Activated CD4-positive, CD25-positive, alpha-beta regulatory T cell treated with anti-CD3 and anti-CD28 coated beads, Interleukin-2, amount 50 U/mL, for 24 hours (primary cell): ENCODE measurements around the gene HCLS1.
"Not testable (repeated sequence)": the region's sequence is repeated elsewhere in the genome, so short reads cannot be mapped to it uniquely, and the experiment has no call there.

Experiments
- ATAC-seq, 2 donors: fragments of 150-1000 bp; cut with Tn5 transposase; one replicate each; pipeline ENCODE4 v1.10.0; 2021; ENCODE audit warnings: mild to moderate bottlenecking in 1 of 2, moderate library complexity in 1 of 2

Gene HCLS1

DNA sequence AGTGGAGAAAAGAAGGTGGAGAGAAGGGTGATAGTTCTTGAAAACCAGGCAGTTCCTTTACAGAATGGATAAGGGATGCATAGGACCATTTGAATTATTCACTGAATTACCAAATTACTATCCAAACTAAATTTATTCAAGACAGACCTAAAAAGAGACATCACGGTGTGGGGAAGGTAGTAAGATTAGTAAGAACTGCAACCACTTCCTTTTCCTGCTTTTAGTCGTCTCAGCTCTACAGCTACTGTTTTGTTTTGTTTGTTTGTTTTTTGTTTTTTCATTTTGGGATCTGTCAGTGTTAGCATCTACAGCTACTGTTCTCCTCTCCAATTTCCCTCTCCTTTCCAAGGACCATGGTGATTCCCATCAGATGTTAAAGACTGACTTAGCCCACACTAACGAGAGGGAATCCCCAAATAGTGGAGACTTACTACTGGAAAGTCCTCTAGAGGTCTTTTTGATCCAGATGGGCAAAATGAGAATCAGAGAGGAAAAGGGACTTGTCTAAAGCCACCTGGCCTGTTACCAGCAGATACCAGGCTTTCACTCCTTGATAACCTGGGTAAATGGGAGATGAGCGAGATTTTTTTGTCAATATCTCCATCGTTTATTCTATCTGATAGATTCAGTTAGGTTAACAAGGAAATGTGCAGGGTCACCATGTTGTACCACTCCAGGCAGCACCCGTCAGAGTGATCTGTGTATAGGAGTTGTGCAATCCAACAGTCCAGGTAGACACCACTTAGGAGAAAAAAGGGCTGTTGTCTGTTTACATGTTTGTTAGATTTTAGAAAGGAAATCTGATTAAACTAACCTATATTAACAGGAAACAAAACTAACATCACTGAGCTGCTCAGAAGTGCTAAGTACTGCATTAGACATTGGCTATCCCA, 6.0 kb downstream of the HCLS1 start:
- ATAC-seq: peak; percentile 86 to 87

DNA sequence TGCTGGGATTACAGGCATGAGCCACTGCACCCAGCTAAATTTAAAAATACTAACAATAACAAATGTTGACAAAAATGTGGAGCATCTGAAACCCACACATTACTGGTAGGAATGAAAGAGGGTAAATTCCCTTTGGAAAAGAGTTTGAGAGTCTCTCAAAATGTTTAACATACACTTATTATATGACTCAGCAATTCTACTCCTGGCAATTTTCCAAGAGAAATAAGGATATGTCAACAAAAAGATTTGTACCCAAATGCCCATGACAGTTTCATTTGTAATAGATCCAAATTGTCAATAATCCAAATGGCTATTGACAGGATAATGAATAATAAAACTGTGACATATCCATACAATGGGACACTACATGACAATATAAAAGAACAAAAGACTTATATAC, 9.0 kb downstream of the HCLS1 start:
- no peak for ATAC-seq

DNA sequence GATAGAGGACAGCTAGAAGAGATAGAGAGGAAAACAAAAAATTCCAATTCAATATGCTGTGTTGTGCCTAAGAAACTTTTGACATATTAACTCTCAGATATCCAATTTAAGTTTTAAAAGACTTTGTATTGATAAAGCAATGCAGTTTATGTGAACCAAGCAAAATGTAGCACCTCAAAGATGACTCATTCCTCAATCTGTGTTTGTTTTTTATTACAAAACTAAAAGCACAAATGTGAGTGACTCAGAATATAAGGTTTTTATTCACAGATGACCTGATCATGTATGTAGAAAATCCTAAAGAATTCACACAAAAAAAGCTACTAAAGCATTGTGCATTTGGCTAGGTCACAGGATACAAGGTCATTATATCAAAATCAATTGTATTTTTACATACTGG, 11.1 kb downstream of the HCLS1 start:
- peak; percentile 55 to 58 for ATAC-seq

DNA sequence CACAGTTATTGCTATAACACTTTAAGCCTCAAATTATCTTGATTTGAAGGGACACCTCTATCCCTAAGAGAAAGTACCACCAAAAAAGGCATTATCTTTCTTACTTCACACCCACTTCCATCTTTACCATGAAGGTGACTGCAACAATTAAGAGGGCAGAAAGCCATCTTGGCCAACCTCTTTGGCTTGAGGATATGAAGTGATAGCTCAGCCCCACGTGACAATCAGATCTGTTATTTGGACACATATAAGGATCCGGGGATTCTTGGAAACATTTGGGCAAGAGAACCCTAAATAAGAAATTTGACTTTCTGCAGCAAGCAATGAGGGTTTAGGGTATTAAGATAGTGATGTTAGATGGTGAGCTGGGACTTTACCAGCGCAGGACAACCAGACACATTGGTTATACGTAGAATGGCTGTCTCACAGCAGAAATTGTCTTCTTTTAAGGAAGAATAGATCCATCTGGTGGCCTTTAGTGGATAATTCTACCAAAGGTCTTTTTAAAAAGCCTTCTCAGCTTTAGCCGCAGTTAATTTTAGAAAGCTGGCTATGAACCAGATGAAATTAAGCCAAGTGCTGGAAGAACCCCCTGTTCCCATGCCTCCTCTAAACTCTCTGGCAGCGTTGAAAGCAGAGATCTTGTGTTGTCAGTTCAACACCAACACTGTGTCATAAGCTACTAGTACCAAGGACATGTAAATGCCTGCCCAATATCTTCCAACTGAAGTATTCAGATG, 12.3 kb downstream of the HCLS1 start:
- ATAC-seq: no peak

DNA sequence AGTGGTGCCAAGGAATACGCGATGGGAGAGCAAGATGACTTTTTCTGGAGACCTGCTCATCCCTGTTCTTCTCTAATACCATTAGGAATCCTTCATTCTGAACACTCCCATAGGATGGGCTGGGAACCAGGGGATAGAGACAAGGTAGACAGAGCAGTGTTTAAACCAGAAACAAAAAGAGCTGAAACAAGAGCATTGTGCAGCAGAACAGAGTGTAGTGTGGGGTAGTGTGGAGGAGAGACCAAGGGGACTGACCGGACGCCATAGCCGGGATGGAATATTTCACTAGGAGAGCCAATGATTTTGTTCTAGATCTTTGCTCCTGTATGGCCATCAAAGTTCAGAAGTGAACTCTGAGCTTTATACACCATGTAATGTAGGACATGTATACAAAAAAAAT, 15.6 kb downstream of the HCLS1 start:
- ATAC-seq: no peak

DNA sequence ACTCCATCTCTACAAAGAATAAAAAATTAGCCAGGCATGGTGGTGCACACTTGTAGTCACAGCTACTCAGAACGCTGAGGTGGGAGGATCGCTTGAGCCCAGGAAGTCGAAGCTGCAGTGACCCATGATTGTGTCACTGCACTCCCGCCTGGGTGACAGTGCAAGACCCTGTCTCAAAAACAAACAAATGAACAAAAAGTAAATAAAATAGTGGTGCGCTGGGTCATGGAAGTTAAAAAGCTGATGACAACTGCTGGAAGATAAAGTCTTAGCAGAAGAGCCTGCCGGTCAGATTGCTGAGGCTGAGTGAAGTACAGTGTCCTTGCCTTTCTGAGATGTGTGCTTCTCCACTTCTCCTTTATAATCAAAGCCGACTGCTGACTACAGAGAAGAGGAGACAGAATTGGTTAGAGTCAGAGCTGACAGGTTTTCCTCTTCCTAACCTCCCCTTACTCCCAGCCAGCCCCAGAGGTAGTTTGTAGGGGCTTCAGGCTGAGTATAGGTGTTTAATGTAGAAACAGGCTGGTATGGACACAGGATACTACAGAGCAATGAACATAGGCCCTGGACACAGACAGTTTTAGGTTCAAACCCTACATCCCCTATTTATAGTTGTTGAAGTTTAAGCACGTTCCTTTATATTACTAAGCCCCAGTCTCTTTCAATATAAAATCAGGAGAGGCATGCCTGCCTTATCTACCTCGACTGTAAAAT, 17.9 kb downstream of the HCLS1 start:
- no peak for ATAC-seq

DNA sequence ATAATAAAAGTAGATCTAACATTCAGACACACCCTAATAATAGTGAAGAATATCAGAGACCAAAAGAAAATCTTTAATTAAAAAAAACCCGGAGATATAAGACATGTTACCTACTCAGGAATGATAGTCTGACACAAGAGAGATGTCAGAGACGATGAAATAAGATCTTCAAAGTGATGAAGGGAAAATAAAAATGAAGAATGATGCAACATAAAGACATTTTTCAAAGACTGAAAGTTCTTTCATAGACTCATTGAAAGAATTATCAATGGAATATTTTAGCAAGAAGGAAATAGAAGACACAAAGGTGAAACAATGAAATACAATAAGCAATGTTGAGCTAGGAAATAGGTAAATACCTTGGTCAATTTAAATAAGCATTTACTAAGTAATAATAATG, 19.6 kb downstream of the HCLS1 start:
- ATAC-seq: peak in 1 of 2 donors; percentile 27

DNA sequence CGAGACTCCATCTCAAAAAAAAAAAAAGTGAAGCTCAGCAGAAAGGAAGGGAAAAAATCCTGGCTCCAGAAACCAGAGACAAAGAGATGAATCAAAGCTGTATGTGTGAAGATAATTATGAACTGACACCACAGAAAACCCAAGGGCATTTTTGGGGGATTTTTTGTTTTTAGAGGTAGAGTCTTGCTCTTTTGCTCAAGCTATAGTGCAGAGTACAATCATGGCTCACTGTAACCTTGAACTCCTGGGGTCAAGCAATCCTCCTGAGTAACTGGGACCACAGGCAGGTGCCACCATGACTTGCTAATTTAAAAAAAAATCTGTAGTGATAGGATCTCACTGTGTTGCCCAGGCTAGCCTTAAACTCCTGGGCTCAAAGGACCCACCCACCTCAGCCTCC, 22.8 kb downstream of the HCLS1 start:
- no peak for ATAC-seq

DNA sequence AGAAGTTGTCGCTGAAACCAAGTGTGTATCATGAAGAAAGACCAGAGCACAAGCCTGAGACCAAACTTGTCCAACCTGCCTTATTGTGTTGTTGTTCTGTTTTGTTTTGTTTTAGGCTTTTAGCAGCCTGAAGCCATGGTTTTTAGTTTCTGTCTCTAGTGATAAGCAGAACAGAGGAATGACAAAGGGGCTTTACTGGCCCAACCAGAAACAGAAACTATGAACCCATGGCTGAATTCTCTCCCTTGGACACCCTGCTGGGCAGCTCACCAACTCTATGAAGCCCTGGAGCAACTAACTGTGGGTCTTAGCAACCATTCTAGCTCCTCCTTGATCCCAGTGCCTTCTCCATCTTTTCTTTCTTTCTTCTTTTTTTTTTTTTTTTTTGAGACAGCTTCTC, 30.3 kb downstream of the HCLS1 start:
- ATAC-seq: no peak

DNA sequence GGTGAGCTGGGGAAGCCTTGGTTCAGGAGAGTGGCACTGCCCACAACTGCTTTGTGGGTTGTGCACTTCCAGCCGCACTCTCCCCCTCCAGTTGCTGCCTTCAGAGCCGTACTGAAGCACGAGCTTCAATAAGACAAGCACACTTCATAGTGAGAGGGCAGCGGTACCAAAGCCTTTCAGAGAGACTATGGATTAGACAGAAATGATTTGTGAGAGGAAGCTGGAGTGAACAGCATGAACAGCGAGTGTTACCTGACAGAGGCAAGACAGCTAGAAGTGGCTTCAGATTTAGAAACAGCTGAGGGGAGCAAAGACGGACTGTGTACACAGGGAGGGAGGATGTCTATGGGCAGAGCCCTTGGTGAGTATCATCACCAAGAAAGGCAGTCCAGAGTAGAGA, 31.1 kb downstream of the HCLS1 start:
- ATAC-seq: no peak

DNA sequence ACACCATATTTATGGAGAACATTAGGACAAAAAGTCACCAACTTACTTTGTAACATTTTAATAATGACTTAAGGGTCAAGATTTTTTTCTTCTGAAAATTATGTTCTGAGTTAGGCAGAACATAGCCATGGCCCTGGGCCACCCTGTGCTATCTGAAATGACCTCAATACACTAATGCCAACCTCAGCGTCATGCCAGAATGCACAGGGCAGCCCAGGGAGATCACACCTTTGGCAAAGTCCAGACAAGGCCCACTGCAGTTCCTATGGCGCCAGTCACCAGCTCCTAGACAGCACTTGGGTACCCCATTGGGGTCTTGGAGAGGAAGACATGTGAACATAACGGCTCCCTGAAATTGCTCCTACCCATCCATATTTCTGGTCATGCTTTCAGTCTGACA, 33.1 kb downstream of the HCLS1 start:
- no peak for ATAC-seq

DNA sequence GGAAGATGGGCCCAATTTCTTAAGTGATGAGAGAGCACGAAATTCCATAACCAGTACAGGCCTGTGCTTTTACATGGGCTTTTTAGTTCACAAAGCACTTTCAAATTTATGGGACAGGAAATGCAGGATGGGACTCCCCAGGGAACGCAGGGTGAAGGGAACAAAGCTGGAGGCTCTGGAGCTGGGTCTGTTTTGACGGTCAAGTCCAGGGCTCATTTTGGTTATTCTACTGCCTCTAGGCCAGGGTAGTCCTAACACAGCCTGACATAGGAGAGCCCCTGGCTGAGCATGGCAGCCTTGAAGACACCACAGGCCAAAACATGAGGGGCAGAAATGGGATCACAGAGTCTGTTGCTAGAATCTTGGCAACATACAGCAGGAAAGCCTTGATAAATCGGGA, 33.5 kb downstream of the HCLS1 start:
- ATAC-seq: no peak

DNA sequence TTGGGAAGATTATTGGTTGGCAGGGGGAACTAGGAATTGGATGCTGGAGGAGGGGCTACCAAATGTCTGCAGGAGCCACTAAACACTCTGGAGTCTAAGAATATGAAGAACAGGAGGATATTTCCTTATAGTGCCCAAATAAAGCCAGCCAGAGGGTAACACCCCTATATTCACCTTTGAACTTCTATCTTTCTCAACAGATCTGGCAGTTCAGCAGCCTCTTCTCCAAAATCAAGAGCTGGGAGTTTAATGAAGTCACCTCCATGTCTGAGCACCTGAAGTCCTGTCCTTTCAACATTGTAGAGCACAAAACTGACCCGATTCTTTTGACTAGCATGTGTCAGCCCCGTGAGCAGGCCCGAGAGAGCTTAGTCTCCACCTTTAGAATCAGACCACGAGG, 34.2 kb downstream of the HCLS1 start:
- ATAC-seq: no peak

DNA sequence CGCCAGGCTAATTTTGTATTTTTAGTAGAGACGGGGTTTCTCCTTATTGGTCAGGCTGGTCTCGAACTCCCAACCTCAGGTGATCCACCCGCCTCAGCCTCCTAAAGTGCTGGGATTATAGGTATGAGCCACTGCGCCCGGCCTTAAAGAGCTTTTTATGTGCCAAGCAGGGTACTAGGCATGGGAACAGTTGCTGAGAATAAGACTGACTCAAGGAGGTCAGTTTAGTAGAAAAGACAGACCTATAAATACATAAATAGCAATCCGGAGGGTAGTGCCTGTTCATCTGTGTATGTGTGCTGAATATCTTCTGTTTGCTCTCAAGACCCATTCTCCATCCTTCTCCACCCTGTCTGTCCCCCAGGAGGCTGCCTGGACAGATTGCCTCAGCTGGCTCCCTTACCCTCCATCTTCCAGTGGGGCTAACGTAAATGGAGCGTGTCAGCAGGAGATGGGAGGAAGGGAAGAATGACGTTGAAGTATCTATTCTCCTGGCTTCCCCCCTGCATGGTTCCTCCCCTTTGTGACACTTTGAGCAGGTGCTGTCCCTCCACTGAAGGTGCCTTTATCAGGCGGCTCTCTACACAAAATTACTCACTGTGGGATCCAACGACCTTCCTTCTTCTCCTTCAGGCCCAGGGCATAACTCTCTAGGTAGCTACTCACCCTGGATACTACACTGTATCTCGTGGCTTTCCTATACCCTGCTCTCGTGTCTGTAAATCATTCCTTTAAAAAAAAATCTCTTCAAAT, 36.4 kb downstream of the HCLS1 start:
- ATAC-seq: no peak

DNA sequence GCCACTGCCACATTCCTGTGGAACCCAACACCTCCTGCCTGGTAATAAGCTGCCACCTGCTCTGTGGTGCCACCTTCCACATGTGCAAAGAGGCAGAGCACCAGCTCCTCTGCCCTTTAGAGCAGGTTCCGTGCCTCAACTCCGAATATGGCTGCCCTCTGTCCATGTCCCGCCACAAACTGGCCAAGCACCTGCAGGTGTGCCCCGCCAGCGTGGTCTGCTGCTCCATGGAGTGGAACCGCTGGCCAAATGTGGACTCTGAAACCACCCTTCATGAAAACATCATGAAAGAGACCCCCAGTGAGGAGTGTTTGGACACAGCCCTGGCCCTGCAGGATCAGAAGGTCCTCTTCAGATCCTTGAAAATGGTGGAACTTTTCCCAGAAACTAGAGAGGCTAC, 39.2 kb downstream of the HCLS1 start:
- no peak for ATAC-seq

DNA sequence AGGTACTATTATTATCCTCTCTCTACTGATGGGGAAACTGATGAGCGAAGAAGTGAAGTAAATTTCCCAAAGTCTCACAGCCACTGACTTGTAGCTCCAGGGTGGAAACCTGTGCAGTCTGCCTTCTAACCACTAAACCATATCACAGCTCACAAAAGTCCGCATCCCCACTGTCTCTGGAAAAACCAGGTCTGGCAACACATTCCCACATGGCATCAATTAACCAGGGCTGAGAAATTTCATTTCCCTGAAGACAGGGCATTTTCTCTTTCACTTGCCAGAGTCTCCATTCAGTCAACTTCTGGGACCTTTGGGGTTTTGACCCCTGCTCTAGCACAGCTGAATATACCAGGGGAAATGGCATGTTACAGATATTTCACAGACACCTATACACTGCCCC, 41.0 kb downstream of the HCLS1 start:
- ATAC-seq: no peak

DNA sequence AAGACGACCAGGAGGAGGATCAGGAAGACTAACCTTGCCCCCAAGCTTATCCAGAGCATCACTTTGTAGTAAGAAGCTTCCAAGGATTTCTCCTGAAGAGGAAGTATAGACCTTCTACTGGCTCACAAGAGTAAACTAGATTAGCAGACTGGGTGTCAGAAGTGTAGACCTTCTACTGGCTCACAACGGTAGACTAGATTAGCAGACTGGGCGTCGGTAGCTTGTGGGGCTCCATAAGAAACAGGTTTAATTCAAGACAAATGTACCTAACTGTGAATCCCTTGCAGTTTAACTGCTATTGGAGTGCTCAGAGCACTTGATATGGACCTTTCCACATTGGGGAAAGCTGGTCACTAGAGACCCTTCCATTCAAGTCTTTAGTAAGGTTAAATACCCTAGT, 54.6 kb downstream of the HCLS1 start:
- ATAC-seq: no peak

DNA sequence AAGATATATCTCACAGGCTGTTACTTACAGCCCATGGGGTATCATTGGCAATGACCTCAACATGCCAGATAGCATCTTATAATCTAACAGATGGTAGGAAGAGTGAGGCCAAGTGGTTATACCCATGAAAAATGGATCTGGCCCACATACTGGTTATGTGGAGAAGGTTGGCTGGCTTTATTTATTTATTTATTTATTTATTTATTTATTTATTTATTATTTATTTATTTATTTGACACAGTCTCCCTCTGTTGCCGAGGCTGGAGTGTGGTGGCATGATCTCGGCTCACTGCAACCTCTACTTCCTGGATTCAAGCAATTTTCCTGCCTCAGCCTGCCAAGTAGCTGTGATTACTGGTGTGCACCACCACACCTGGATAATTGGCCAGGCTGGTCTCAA, 55.9 kb downstream of the HCLS1 start:
- no peak for ATAC-seq

DNA sequence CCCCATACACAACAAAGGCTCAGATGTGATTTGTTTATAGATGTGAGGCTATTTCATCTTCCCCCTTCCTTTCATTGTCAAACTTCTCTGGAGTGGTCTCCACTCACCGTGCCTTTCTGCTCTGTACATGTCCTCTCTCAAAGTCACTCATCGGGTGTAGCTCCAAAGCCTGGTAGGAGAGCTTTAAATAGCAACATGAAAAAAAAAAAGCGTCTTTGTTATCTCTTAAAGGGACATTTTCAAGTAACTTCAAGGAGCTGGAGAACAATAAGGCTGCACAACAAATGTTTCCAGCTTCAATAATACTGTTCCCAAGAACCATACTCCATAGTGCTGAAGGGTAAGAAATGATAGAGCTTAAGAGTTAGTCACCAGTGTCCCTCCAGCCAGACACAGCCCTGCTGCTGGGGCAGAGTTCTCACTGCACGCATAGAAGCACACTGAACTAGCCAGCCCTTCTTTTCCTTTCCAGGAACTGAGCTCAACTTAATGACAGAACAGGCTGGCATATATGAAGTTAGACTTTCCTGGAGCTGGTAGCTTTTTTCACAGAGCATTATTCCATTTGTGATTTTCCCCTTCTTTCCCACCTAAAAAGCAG, 59.4 kb downstream of the HCLS1 start:
- no peak for ATAC-seq

DNA sequence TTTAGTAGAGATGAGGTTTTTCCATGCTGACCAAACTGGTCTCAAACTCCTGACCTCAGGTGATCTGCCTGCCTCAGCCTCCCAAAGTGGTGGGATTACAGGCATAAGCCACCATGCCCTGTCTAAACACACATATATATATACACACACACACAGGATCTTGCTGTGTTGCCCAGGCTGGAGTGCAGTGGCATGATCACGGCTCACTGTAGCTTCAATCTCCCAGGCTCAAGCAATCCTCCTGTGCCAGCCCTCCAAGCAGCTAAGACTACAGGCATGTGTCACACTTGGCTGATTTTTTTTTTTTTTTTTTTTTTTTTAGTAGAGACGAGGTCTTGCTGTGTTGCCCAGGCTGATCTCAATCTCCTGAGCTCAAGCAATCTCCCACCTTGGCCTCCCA, 60.8 kb downstream of the HCLS1 start:
- ATAC-seq: not testable (repeated sequence)

DNA sequence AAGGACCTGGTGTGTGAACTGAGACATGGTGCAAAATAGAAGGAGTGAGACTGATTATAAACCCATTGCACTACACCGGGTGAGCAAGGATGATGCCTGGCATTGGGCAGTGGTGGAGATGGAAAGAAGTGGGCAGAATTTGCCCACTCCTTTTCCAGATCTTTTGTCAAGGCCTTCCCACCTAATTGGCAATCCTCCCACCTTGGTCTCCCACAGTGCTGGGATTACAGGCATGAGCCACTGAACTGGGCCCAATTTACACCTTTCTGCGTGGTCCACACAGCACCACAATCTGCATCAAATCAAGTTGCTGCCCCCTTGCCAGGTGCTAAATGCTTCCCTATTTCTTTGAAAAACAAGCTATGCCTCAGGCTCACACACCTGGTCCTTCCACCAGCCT, 62.1 kb downstream of the HCLS1 start:
- ATAC-seq: no peak

DNA sequence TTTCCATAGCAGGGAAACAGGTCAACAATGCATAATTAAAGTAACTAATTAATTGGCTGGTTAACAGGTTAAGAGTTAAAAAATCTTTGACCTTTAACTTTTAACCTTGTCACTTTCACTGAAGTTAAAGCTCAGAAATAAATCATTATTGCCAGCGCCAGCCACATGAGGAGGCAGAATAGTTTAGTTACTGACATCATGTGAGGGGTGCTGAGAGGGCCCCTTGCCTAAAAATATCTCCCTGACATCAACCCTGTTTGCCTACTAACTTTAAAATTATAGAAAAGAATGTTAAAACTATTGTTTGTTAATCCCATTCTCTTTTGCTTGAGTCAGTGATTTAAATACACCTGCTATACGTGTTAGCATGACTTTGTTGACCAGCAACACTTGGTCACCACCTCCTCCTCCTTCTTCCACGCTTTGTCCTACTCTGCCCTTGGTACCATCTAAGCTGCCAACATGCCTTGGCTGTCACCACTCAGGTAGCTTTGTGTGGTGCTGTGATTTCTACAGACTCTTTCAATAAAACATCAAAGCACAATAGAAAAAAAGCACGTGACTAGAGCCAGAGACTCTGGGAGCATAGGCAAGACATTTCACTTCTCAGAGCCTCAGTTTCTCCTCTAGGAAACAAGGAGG, 64.8 kb downstream of the HCLS1 start:
- ATAC-seq: no peak
